Bladder microvascular endothelial cell (primary cell): ENCODE measurements around the gene PBRM1. TPM values are rescaled to one million over a fixed set of nuclear protein-coding genes. Genes with fewer than 3 reads are reported as not detected.

Source experiments
- total RNA-seq: library from RNA; depleted of rRNA; stranded (reverse); fragments of >200 nt; gene quantifications from 2 replicates; pipeline ENCODE4 v1.2.3, GENCODE V29; 2014

PBRM1 gene
- total RNA-seq, result 36.6 and 96.2 TPM in 2 replicates

DNA sequence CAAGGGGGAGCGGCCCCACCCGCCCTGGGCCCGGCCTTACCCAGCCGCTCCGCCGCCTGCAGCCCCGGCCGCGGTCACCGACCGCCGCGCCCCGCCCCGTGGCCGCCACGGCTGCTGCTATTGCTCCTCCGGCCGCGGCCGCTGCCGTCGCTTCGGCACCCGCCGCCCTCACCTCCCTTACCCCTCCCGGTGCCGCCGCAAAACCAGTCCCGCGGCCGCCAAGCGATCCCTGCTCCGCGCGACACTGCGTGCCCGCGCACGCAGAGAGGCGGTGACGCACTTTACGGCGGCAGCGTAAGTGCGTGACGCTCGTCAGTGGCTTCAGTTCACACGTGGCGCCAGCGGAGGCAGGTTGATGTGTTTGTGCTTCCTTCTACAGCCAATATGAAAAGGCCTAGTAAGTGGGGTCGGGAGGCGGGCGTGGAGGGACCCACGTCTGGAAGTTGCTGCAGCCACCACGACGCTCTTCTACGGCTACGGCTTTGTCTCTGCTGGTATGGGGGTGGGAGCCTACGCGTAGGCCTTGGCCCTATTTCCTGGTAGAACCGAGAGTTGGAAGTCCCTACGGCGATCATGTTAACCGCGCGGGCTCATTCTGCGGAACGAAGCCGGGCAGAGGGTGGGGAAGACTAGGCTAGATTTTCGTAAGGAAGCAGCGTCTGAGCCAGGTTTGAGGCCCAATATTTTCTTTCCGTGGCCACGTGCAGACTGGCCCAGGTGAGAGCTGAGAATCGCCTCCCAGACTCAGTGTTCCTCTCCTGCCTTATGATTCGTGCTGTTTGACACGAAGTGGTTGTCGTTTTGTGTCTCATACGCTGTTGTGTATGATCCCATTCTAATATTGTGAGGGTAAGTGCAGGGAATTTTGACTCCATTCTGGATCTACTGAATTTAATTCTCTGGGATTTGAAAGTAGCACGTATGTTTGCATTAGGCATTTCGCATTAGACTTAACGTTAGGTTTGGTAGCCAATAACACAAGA is at the start of gene PBRM1, which contains the start of gene GNL3:
TSS of gene PBRM1 (minus strand) at position 205 of the 983 bp plus-strand sequence.
TSS of gene GNL3 (plus strand) at position 324 of the 983 bp plus-strand sequence. CDS start at position 385, 61 bp downstream.

DNA sequence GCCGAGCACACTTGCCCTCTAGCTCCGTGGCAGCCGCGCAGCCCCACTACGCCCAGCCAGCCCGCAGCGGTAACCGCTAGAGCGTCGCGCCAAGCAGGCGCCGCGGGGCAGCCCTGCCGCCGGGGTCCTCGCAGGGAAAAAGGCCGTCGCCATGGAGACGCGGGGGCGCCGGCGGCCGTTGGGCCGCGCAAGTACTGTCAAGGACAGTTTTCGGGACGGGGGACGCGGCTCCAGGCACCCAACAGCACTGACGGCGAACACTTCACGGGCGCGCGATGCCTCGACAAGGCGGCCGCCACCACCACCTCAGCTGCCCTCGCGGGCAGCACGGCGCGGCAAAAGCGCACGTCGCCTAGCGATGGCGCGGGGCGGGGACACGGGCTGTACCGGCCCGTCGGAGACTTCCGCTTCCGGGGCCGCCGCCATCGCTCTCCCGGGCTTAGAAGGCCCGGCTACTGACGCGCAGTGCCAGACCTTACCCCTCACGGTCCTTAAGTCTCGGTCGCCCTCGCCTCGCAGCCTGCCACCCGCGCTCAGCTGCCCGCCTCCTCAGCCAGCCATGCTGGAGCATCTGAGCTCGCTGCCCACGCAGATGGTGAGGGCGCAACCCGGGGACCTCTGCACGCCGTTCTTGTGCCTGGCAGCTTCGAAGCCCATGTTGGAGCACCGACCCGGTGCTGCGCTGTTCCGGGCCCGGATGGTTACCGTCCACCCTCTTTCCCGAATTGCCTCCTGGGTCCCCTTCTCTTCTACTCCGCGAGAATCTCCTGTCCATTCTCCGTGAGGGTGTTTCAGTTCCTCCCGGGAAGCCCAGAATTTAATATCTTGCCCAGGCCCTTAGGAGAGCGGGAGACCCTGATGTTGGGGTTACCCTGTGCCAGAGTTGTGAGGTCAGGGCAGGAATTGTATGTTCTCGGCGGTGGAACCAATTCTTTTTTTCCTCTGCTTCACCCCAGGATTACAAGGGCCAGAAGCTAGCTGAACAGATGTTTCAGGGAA is 20.3 kb upstream of the PBRM1 start, which contains the start of the genes GLT8D1 and SPCS1:
TSS of gene GLT8D1 (minus strand) at position 104 of the 999 bp plus-strand sequence. CDS start 5,331 bp downstream, outside the sequence.
TSS of gene SPCS1 (plus strand) at position 419 of the 999 bp plus-strand sequence. CDS start at position 560, 141 bp downstream.

DNA sequence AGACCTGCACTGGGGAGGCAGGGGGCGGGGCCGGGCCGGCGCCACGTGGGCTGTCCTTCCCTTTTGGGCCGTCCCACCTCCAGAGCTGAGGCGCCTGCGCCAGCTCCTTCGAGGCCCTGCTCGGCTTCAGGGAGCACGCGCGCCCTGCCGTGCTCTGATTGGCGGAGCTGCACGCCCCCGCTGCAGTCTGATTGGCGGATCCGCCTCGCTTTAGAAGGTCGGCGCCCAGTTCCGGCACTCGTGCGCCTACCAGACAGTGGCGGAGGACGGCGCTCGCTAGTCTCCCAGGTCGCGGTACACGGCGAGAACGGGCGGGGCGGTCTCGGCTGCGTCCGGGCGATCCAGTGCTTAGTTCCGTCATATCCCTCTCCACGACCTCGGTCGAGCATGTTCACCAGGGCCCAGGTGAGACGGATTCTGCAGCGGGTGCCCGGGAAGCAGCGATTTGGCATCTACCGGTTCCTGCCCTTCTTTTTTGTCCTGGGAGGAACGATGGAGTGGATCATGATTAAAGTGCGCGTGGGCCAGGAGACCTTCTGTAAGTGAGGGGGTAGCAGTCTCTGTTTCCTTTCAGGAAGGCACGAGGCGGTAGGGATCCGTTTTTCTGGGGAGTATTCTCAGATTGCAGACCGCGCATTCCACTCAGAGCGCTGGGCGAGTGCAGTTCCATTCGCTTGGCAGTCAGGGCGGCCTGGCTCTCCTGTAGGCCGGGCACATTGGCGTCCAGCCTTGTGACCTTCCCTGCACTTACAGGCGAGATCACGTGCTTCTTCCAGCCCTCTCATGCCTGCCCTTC is 149.1 kb downstream of the PBRM1 start, which contains the start of gene UQCC5:
TSS of gene UQCC5 (plus strand) at position 237 of the 796 bp plus-strand sequence. CDS start at position 388, 151 bp downstream.

DNA sequence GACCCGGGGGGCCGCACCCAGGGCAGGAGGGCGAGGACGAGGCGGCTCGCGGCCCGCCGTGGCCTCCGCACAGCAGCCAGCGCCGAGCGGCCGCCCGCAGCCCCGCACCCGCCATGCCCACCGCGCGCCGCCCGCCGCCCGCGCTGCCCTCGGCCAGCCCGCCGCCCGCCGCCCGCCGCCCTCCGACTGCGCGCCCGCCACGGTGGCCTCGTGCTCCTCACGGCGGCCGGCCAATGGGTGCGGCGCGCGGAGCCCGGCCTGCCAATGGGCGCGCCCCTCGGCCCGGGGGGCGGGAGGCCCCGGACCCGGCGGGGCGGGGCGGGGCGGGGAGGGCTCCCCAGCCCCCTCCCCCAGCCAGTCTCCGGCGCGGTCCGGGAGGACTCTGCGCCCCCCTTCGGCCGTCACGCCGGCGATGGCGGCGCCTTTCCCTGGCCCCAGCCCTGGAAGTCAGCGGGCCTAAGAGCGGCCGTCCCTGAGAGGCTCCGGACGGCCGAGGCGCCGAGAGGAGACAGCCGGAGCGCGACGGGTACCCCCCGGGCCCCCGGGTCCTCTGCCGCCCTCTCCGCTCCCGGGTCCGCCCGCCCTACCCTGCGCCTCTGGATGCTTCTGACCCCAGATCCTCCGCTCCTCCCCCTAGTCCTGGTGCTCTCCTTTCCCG is 152.0 kb downstream of the PBRM1 start, which contains the start of gene NT5DC2:
TSS of gene NT5DC2 (minus strand) at position 235 of the 658 bp plus-strand sequence. CDS start at position 115, 120 bp downstream.

Other genes starting within 250 kb of the PBRM1 start
- gene SEMA3G, start 240.8 kb downstream of the PBRM1 start, total RNA-seq, result 6.8 and 83.5 TPM in 2 replicates
- gene TNNC1, start 231.9 kb downstream of the PBRM1 start, total RNA-seq, result 0.25 TPM in 1 of 2 replicates, not detected in the other
- 46.6 and 113 TPM in 2 replicates for gene NISCH, start 230.3 kb downstream of the PBRM1 start, total RNA-seq
- gene STAB1, start 190.6 kb downstream of the PBRM1 start, total RNA-seq, result 173 and 482 TPM in 2 replicates
- 23.6 and 97.7 TPM in 2 replicates for gene NT5DC2, start 152.1 kb downstream of the PBRM1 start, total RNA-seq
- 4.7 and 5.7 TPM in 2 replicates for gene UQCC5, start 149.3 kb downstream of the PBRM1 start, total RNA-seq
- gene GNL3, start 119 bp upstream of the PBRM1 start, total RNA-seq, result 64.9 and 116 TPM in 2 replicates
- 41.9 and 97.1 TPM in 2 replicates for gene GLT8D1, start 19.9 kb upstream of the PBRM1 start, total RNA-seq
- gene SPCS1, start 20.2 kb upstream of the PBRM1 start, total RNA-seq, result 25.7 and 32.0 TPM in 2 replicates
- 9.4 and 23.2 TPM in 2 replicates for gene NEK4, start 85.0 kb upstream of the PBRM1 start, total RNA-seq
- 0.16 TPM in 1 of 2 replicates, not detected in the other for gene ITIH1, start 91.7 kb upstream of the PBRM1 start, total RNA-seq
- 0.16 and 0.44 TPM in 2 replicates for gene ITIH3, start 108.9 kb upstream of the PBRM1 start, total RNA-seq
- 0.38 TPM in 1 of 2 replicates, not detected in the other for gene ITIH4, start 144.8 kb upstream of the PBRM1 start, total RNA-seq
- gene MUSTN1, start 149.1 kb upstream of the PBRM1 start, total RNA-seq, result not detected in 2 replicates
- gene STIMATE, start 211.6 kb upstream of the PBRM1 start, total RNA-seq, result 12.0 and 16.0 TPM in 2 replicates